ENCODE measurements around the gene SHB.
A peak's percentile ranks its signal among the peaks of the same experiment; 100 is the strongest.

Gene SHB

GRCh38 chr9:37968228-37968701, 100.8 kb downstream of the SHB start:
- no peak overlapping the region for H3K27ac ChIP-seq
- no peak for TF ChIP-seq CTCF (conservative IDR thresholded peaks at IDR 0.05)

- no peak overlapping the region for H3K27ac ChIP-seq
- TF ChIP-seq CTCF (conservative IDR thresholded peaks at IDR 0.05), result no peak
Measured at GRCh38 chr9:37967761-37968080, 101.3 kb downstream of the SHB start.

- H3K27ac ChIP-seq, result no peak overlapping the region; the same call in 1 of the 2 replicates
Measured at GRCh38 chr9:37967014-37967760, 101.8 kb downstream of the SHB start.

GRCh38 chr9:37966412-37967013, 102.5 kb downstream of the SHB start:
- peak overlapping the region; percentile 4 for H3K27ac ChIP-seq
- TF ChIP-seq CTCF (conservative IDR thresholded peaks at IDR 0.05), result no peak

More at GRCh38 chr9:37967014-37967760, 101.8 kb downstream of the SHB start:
- no peak for TF ChIP-seq CTCF (conservative IDR thresholded peaks at IDR 0.05)

DNA sequence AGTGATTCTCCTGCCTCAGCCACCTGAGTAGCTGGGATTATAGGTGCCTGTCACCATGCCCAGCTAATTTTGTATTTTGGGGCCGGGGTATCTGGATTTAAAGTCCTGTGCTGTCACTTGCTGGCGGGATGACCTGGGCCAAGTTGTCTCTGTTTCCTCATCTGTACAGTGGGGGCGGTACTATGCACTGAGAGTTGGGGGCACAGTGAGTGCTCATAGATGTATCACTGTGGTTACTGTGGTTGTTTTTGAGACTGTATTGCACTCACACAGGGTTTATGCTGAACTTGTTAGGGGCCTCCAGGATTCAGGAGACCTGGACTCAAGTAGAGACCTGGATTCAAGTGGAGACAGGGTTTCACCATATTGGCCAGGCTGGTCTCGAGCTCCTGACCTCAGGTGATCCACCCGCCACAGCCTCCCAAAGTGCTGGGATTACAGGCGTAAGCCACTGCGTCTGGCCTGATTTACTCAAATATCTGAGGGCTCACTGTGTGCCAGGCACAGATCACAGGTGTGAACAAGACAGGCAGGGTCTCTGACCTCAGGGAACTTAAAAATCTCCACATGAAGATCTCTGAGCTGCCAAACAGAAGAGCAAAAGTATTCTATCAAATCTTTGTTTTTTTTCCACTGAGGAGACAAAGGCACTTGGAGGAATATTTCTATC, 103.2 kb downstream of the SHB start:
- peak overlapping the region; percentile 4 for H3K27ac ChIP-seq

DNA sequence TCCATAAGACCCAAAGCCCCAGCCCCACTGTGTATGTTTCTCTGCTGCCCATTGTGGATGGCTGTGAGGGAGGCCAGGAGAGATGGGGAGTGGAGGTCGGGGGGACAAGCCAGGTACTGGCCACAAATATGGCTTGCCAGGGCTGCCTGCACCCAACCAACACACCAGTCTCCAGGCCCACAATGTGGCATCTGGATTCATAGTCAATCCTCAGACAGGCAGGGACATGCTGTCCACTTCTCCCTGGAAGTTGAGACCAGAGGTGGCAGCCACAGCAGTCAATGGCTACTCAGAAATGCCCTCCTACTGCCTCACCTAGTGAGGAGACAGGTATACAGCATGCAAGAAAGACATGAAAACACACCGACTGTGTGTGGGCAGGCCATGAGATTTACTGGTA, 103.9 kb downstream of the SHB start:
- no peak for TF ChIP-seq CTCF (conservative IDR thresholded peaks at IDR 0.05)
- H3K27ac ChIP-seq, result no peak overlapping the region

- H3K27ac ChIP-seq, result no peak overlapping the region
- no peak for TF ChIP-seq CTCF (conservative IDR thresholded peaks at IDR 0.05)
Measured at GRCh38 chr9:37964740-37965081, 104.3 kb downstream of the SHB start.
